Measurements from ENCODE around the gene GTSE1. TPM values are rescaled to one million over a fixed set of nuclear protein-coding genes. Genes with fewer than 3 reads are reported as not detected.

The GTSE1 gene
- total RNA-seq, 3 donors from 2014 or later, result 0.29 to 0.48 TPM; not detected in 1

GRCh38 chr22:46355369-46355995 lies 58.8 kb downstream of the GTSE1 start:
- Histone ChIP-seq H3K36me3 (peaks cover 13% of the 10 kb centered on the region), H3K27ac (no peak overlapping the region), H3K4me1 (no peaks in the 10 kb centered on the region), H3K4me3 (no peak overlapping the region), H3K9me3 (no peaks in the 10 kb centered on the region), H3K27me3 (no peaks in the 10 kb centered on the region)
- intact Hi-C loops (cut with DNase I; ENCODE audit: low total_unique reads), result loop anchor here (10.0 kb wide), 1 partner anchor 179 kb away; the partner anchor contains the start of gene CELSR1
- TF ChIP-seq CTCF (IDR thresholded peaks at IDR 0.05) (peak; percentile 43 to 75 (median 67)), POLR2A (IDR thresholded peaks at IDR 0.05) (no peak)
- peak; percentile 47 to 81 for DNase-seq (ENCODE audit: low spot score in 2 of 2)

- Histone ChIP-seq H3K4me1 (no peaks in the 10 kb centered on the region), H3K27me3 (no peaks in the 10 kb centered on the region), H3K27ac (no peak overlapping the region), H3K4me3 (no peak overlapping the region), H3K9me3 (no peaks in the 10 kb centered on the region), H3K36me3 (peaks cover 7% of the 10 kb centered on the region)
- no peak for DNase-seq (ENCODE audit: low spot score in 2 of 2)
- no peak for TF ChIP-seq CTCF (IDR thresholded peaks at IDR 0.05)
- intact Hi-C loops (cut with DNase I; ENCODE audit: low total_unique reads), result loop anchor here (10.0 kb wide), 1 partner anchor 179 kb away; the partner anchor contains the start of gene CELSR1
Measured at GRCh38 chr22:46355996-46356471, 59.4 kb downstream of the GTSE1 start.

- intact Hi-C loops (cut with DNase I; ENCODE audit: low total_unique reads), result loop anchor here (10.0 kb wide), 1 partner anchor 178 kb away; the partner anchor contains the start of gene CELSR1
- Histone ChIP-seq H3K27me3 (no peaks in the 10 kb centered on the region), H3K27ac (no peak overlapping the region), H3K36me3 (no peaks in the 10 kb centered on the region), H3K4me3 (no peak overlapping the region), H3K9me3 (no peaks in the 10 kb centered on the region), H3K4me1 (no peaks in the 10 kb centered on the region)
- DNase-seq (ENCODE audit: low spot score in 2 of 2), result no peak
- TF ChIP-seq CTCF (IDR thresholded peaks at IDR 0.05) (no peak), POLR2AphosphoS5 (IDR thresholded peaks at IDR 0.05) (no peak), POLR2A (IDR thresholded peaks at IDR 0.05) (no peak)
Measured at GRCh38 chr22:46356496-46357480, 60.1 kb downstream of the GTSE1 start.

GRCh38 chr22:46357711-46358520 lies 61.2 kb downstream of the GTSE1 start:
- no peak for DNase-seq (ENCODE audit: low spot score in 2 of 2)
- no peak for TF ChIP-seq CTCF (IDR thresholded peaks at IDR 0.05)
- no peak for TF ChIP-seq POLR2A (IDR thresholded peaks at IDR 0.05)
- TF ChIP-seq POLR2AphosphoS5 (IDR thresholded peaks at IDR 0.05), result no peak
- Histone ChIP-seq H3K4me3 (no peak overlapping the region), H3K36me3 (no peaks in the 10 kb centered on the region), H3K9me3 (no peaks in the 10 kb centered on the region), H3K4me1 (no peaks in the 10 kb centered on the region), H3K27ac (no peak overlapping the region), H3K27me3 (no peaks in the 10 kb centered on the region)
- intact Hi-C loops (cut with DNase I; ENCODE audit: low total_unique reads), result loop anchor here (10.0 kb wide), 1 partner anchor 177 kb away; the partner anchor contains the start of gene CELSR1
